HepG2 (cell line): ENCODE data around the gene PCBP1. TPM values are rescaled to one million over a fixed set of nuclear protein-coding genes. Genes with fewer than 3 reads are reported as not detected.
A peak's percentile ranks its signal among the peaks of the same experiment; 100 is the strongest.

Experiments used
- CHD2 ChIP-seq: IDR thresholded peaks from 2 replicates; pipeline ENCODE4 v1.6.1; 2011; ENCODE audit warnings: low read depth, low read length, improper control_type of control experiment
- ELF1 ChIP-seq: sonication (generic); formaldehyde crosslinking; IDR thresholded peaks from 2 replicates; pipeline ENCODE4 v1.4.0; 2020; ENCODE audit warnings: missing genetic modification reagents
- ELF3 ChIP-seq: IDR thresholded peaks from 2 replicates; pipeline ENCODE4 v1.6.1; 2016; ENCODE audit warnings: missing genetic modification reagents, missing compliant biosample characterization
- GABPB1 ChIP-seq: IDR thresholded peaks from 2 replicates; pipeline ENCODE4 v1.6.1; 2016; ENCODE audit warnings: mild to moderate bottlenecking, missing genetic modification reagents, moderate library complexity, missing compliant biosample characterization
- MAFK ChIP-seq, 2 experiments: IDR thresholded peaks in 1 of 2; conservative IDR thresholded peaks in 1 of 2; 2 replicates each; pipeline ENCODE4 v1.6.1; 2011; ENCODE audit warnings: improper control_type of control experiment in 2 of 2, low read length in 2 of 2
- RARG ChIP-seq: sonication (generic); formaldehyde crosslinking; IDR thresholded peaks from 2 replicates; pipeline ENCODE4 v1.4.0; 2020; ENCODE audit warnings: low read depth, mild to moderate bottlenecking, missing genetic modification reagents
- ZFP37 ChIP-seq: sonication (generic); formaldehyde crosslinking; IDR thresholded peaks from 2 replicates; pipeline ENCODE4 v1.4.0; 2020; ENCODE audit warnings: missing genetic modification reagents, borderline replicate concordance
- ZNF121 ChIP-seq: sonication (generic); formaldehyde crosslinking; IDR thresholded peaks from 2 replicates; pipeline ENCODE4 v1.5.0; 2020; ENCODE audit warnings: mild to moderate bottlenecking, missing genetic modification reagents
- ZNF138 ChIP-seq: sonication (generic); formaldehyde crosslinking; IDR thresholded peaks from 2 replicates; pipeline ENCODE4 v1.5.0; 2020; ENCODE audit warnings: mild to moderate bottlenecking, low read depth, missing genetic modification reagents
- ZNF251 ChIP-seq: sonication (generic); formaldehyde crosslinking; IDR thresholded peaks from 2 replicates; pipeline ENCODE4 v1.9.0; 2021; ENCODE audit warnings: mild to moderate bottlenecking, missing genetic modification reagents
- ZNF367 ChIP-seq: sonication (generic); formaldehyde crosslinking; IDR thresholded peaks from 2 replicates; pipeline ENCODE4 v1.4.0; 2020; ENCODE audit warnings: missing genetic modification reagents, borderline replicate concordance
- ZNF549 ChIP-seq: sonication (generic); formaldehyde crosslinking; IDR thresholded peaks from 2 replicates; pipeline ENCODE4 v1.5.0; 2020; ENCODE audit warnings: missing genetic modification reagents
- ZNF629 ChIP-seq: sonication (generic); formaldehyde crosslinking; conservative IDR thresholded peaks from 2 replicates; pipeline ENCODE4 v1.5.0; 2020; ENCODE audit warnings: missing genetic modification reagents
- ZNF839 ChIP-seq: sonication (generic); formaldehyde crosslinking; IDR thresholded peaks from 2 replicates; pipeline ENCODE4 v1.4.0; 2020; ENCODE audit warnings: missing genetic modification reagents, mild to moderate bottlenecking, borderline replicate concordance
- polyA plus RNA-seq, 8 experiments: library from polyadenylated mRNA; depleted of rRNA in 3 of 8; stranded (reverse) in 7 of 8; unstranded in 1 of 8; fragments of >200 nt; fragmentation: Illumina TruSeq in 4 of 8; extraction: Trizol in 4 of 8; gene quantifications; 2 replicates each; pipeline versions ENCODE4 v1.2.1 to v1.2.3, GENCODE V29; 2011 to 2016; ENCODE audit warnings: low read depth in 4 of 8, missing spikeins in 1 of 8, mixed read lengths in 1 of 8; ENCODE audit not compliant: insufficient read depth in 1 of 8
- total RNA-seq, 5 experiments: library from RNA; depleted of rRNA; stranded (reverse); fragments of >200 nt; fragmentation: Illumina TruSeq; extraction: Trizol; gene quantifications; 2 replicates each; pipeline ENCODE4 v1.2.3, GENCODE V29; 2016; ENCODE audit warnings: low read depth in 1 of 5
- TF ChIP-seq, protein P1 (sequence below): IDR thresholded peaks from 2 replicates; pipeline ENCODE4 v1.6.1; 2016; ENCODE audit warnings: mild to moderate bottlenecking, missing biosample characterization, missing genetic modification reagents
- TF ChIP-seq, protein P2 (sequence below): sonication (generic); formaldehyde crosslinking; IDR thresholded peaks from 2 replicates; pipeline ENCODE4 v1.4.0; 2020; ENCODE audit warnings: missing genetic modification reagents, low read depth, mild to moderate bottlenecking, borderline replicate concordance
- TF ChIP-seq, protein P3 (sequence below): sonication (generic); formaldehyde crosslinking; IDR thresholded peaks from 2 replicates; pipeline ENCODE4 v1.4.0; 2020; ENCODE audit warnings: missing genetic modification reagents, borderline replicate concordance
- TF ChIP-seq, protein P4 (sequence below): sonication (generic); formaldehyde crosslinking; IDR thresholded peaks from 2 replicates; pipeline ENCODE4 v1.5.0; 2020; ENCODE audit warnings: missing genetic modification reagents
- TF ChIP-seq, protein P5 (sequence below): sonication (generic); formaldehyde crosslinking; IDR thresholded peaks from 2 replicates; pipeline ENCODE4 v1.4.0; 2020; ENCODE audit warnings: missing genetic modification reagents; ENCODE audit errors: not compliant biosample characterization
- TF ChIP-seq, protein P6 (sequence below): sonication (generic); formaldehyde crosslinking; IDR thresholded peaks from 2 replicates; pipeline ENCODE4 v1.5.0; 2020; ENCODE audit warnings: missing genetic modification reagents

Gene PCBP1
- total and polyA plus RNA-seq, 2 of the 13 experiments (the other 11 are each of a cell fraction or from before 2014, with no cell fraction given) = 32.0 to 137 TPM

DNA sequence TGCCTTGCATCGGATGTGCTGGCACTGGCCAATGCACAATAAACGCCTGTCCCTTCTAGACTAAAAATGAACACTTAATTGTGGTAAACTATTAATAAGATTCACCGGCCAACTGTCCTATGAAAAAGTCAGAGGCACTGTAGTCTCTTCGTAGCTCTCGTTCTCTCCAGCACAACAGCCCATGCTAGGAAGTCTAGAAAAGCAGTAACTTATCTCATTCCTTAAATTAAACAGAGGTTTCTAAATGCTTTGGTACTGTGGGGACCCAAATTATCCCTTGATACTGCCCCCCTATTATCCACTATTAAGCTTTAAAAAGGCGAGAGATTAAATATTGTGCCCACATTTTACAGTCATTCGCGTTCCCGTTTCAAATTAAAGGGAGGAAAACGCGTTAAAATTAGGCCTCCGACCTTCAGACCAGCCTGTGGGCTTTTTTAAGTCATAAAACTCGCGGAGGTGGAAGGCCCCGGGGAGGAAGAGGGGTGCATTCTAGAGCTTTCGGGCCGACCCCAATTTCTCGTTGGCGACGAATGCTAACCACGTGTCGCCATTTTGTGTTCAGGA lies 1.5 kb upstream of the PCBP1 start (continued):
- TF ChIP-seq ZNF839 (no peak; the same call in 1 of the 2 replicates), ZFP37 (CRISPR knock-in tag) (no peak), CHD2 (no peak; the same call in 1 of the 2 replicates), ZNF251 (no peak), ZNF629 (no peak), ZNF138 (CRISPR knock-in tag) (no peak), RARG (CRISPR knock-in tag) (peak; percentile 90; the same call in 1 of the 2 replicates), ZNF549 (no peak), MAFK (conservative IDR thresholded peaks at IDR 0.05 in 1 of 2, IDR thresholded peaks at IDR 0.05 in 1 of 2; ENCODE audit: low read length in 2 of 2) (no peak), ELF3 (CRISPR knock-in tag) (no peak), GABPB1 (CRISPR knock-in tag) (no peak), ZNF121 (CRISPR knock-in tag) (no peak), ELF1 (CRISPR knock-in tag) (no peak), ZNF367 (CRISPR knock-in tag) (0 out of 2 replicates have a peak, but pooled peaks have one; percentile 7)
- TF ChIP-seq, protein P1, sequence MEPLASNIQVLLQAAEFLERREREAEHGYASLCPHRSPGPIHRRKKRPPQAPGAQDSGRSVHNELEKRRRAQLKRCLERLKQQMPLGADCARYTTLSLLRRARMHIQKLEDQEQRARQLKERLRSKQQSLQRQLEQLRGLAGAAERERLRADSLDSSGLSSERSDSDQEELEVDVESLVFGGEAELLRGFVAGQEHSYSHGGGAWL (CRISPR knock-in tag) = no peak
- TF ChIP-seq, protein P2, sequence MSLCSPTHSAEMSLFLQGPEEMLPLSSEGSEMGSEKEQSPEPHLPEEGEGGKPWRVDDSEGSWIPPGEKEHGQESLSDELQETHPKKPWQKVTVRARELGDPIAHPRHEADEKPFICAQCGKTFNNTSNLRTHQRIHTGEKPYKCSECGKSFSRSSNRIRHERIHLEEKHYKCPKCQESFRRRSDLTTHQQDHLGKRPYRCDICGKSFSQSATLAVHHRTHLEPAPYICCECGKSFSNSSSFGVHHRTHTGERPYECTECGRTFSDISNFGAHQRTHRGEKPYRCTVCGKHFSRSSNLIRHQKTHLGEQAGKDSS (CRISPR knock-in tag) = no peak
- TF ChIP-seq, protein P3, sequence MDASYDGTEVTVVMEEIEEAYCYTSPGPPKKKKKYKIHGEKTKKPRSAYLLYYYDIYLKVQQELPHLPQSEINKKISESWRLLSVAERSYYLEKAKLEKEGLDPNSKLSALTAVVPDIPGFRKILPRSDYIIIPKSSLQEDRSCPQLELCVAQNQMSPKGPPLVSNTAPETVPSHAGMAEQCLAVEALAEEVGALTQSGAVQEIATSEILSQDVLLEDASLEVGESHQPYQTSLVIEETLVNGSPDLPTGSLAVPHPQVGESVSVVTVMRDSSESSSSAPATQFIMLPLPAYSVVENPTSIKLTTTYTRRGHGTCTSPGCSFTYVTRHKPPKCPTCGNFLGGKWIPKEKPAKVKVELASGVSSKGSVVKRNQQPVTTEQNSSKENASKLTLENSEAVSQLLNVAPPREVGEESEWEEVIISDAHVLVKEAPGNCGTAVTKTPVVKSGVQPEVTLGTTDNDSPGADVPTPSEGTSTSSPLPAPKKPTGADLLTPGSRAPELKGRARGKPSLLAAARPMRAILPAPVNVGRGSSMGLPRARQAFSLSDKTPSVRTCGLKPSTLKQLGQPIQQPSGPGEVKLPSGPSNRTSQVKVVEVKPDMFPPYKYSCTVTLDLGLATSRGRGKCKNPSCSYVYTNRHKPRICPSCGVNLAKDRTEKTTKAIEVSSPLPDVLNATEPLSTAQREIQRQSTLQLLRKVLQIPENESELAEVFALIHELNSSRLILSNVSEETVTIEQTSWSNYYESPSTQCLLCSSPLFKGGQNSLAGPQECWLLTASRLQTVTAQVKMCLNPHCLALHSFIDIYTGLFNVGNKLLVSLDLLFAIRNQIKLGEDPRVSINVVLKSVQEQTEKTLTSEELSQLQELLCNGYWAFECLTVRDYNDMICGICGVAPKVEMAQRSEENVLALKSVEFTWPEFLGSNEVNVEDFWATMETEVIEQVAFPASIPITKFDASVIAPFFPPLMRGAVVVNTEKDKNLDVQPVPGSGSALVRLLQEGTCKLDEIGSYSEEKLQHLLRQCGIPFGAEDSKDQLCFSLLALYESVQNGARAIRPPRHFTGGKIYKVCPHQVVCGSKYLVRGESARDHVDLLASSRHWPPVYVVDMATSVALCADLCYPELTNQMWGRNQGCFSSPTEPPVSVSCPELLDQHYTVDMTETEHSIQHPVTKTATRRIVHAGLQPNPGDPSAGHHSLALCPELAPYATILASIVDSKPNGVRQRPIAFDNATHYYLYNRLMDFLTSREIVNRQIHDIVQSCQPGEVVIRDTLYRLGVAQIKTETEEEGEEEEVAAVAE = no peak
- TF ChIP-seq, protein P4, sequence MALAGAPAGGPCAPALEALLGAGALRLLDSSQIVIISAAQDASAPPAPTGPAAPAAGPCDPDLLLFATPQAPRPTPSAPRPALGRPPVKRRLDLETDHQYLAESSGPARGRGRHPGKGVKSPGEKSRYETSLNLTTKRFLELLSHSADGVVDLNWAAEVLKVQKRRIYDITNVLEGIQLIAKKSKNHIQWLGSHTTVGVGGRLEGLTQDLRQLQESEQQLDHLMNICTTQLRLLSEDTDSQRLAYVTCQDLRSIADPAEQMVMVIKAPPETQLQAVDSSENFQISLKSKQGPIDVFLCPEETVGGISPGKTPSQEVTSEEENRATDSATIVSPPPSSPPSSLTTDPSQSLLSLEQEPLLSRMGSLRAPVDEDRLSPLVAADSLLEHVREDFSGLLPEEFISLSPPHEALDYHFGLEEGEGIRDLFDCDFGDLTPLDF (CRISPR knock-in tag) = peak; percentile 33; the same call in 1 of the 2 replicates
- TF ChIP-seq, protein P5, sequence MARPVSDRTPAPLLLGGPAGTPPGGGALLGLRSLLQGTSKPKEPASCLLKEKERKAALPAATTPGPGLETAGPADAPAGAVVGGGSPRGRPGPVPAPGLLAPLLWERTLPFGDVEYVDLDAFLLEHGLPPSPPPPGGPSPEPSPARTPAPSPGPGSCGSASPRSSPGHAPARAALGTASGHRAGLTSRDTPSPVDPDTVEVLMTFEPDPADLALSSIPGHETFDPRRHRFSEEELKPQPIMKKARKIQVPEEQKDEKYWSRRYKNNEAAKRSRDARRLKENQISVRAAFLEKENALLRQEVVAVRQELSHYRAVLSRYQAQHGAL (CRISPR knock-in tag) = no peak
- TF ChIP-seq, protein P6, sequence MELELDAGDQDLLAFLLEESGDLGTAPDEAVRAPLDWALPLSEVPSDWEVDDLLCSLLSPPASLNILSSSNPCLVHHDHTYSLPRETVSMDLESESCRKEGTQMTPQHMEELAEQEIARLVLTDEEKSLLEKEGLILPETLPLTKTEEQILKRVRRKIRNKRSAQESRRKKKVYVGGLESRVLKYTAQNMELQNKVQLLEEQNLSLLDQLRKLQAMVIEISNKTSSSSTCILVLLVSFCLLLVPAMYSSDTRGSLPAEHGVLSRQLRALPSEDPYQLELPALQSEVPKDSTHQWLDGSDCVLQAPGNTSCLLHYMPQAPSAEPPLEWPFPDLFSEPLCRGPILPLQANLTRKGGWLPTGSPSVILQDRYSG = no peak
